GM12872 (cell line): ENCODE measurements around the gene PPFIA2.

ENCODE experiments used
- CTCF ChIP-seq: IDR thresholded peaks from 3 replicates; pipeline ENCODE4 v1.5.1; 2011; ENCODE audit warnings: low read depth, mild to moderate bottlenecking, low read length, moderate library complexity; ENCODE audit not compliant: insufficient read depth

Gene PPFIA2

GRCh38 chr12:81668475-81668874 lies 90.7 kb downstream of the PPFIA2 start:
- no peak for TF ChIP-seq CTCF

- TF ChIP-seq CTCF = 0 out of 3 replicates have a peak, but pooled peaks have one; percentile 3
Observed at GRCh38 chr12:81644503-81644902, 114.6 kb downstream of the PPFIA2 start.

- no peak for TF ChIP-seq CTCF
Observed at GRCh38 chr12:81639196-81639595, 120.0 kb downstream of the PPFIA2 start.

- no peak for TF ChIP-seq CTCF
Observed at GRCh38 chr12:81633127-81633526, 126.0 kb downstream of the PPFIA2 start.

- peak; percentile 47 for TF ChIP-seq CTCF
Observed at GRCh38 chr12:81627336-81628189, 131.6 kb downstream of the PPFIA2 start.

GRCh38 chr12:81626406-81626805 lies 132.7 kb downstream of the PPFIA2 start:
- no peak for TF ChIP-seq CTCF

GRCh38 chr12:81617915-81618314 lies 141.2 kb downstream of the PPFIA2 start:
- no peak for TF ChIP-seq CTCF
